Fibroblast of skin of back (primary cell): ENCODE data around the gene PLA2G3.
"Not testable (repeated sequence)": the region's sequence is repeated elsewhere in the genome, so short reads cannot be mapped to it uniquely, and the experiment has no call there.

Source experiments
- DNase-seq: peaks from one replicate; pipeline ENCODE4 v3.0.0-alpha.2; 2013

Gene PLA2G3

GRCh38 chr22:31099841-31100761 lies 40.2 kb downstream of the PLA2G3 start:
- no peak for DNase-seq

- DNase-seq = no peak
These were observed 40.9 kb downstream of the PLA2G3 start for GRCh38 chr22:31099386-31099785.

- no peak for DNase-seq
These were observed 41.6 kb downstream of the PLA2G3 start for GRCh38 chr22:31098632-31099110.

- DNase-seq = no peak
These were observed 42.2 kb downstream of the PLA2G3 start for GRCh38 chr22:31097941-31098631.

GRCh38 chr22:31097539-31097938 lies 42.8 kb downstream of the PLA2G3 start:
- DNase-seq = not testable (repeated sequence)

GRCh38 chr22:31096657-31097279 lies 43.5 kb downstream of the PLA2G3 start:
- DNase-seq = no peak

GRCh38 chr22:31095637-31096249 lies 44.6 kb downstream of the PLA2G3 start:
- DNase-seq = no peak

- no peak for DNase-seq
These were observed 45.6 kb downstream of the PLA2G3 start for GRCh38 chr22:31094741-31095140.

GRCh38 chr22:31094021-31094551 lies 46.2 kb downstream of the PLA2G3 start:
- no peak for DNase-seq

GRCh38 chr22:31093086-31093850 lies 47.0 kb downstream of the PLA2G3 start:
- no peak for DNase-seq

GRCh38 chr22:31092161-31092560 lies 48.1 kb downstream of the PLA2G3 start:
- DNase-seq = no peak

- DNase-seq = no peak
These were observed 49.0 kb downstream of the PLA2G3 start for GRCh38 chr22:31091106-31091975.

- peak; percentile 51 for DNase-seq
These were observed 49.9 kb downstream of the PLA2G3 start for GRCh38 chr22:31090217-31091085.

- no peak for DNase-seq
These were observed 50.9 kb downstream of the PLA2G3 start for GRCh38 chr22:31089160-31090100.

GRCh38 chr22:31088233-31088986 lies 51.9 kb downstream of the PLA2G3 start:
- DNase-seq = no peak

- no peak for DNase-seq
These were observed 52.5 kb downstream of the PLA2G3 start for GRCh38 chr22:31087744-31088215.

- no peak for DNase-seq
These were observed 53.5 kb downstream of the PLA2G3 start for GRCh38 chr22:31086703-31087330.
